Activated naive CD4-positive, alpha-beta T cell treated with anti-CD3 and anti-CD28 coated beads, Interleukin-2, amount 50 U/mL, for 16 hours (primary cell): Measurements from ENCODE around the gene AMPH.

ENCODE experiments used
- DNase-seq: peaks from one replicate; pipeline ENCODE4 v3.0.0-alpha.2; 2020

Gene AMPH

GRCh38 chr7:38539477-38540081 is 91.6 kb downstream of the AMPH start:
- no peak for DNase-seq

DNA sequence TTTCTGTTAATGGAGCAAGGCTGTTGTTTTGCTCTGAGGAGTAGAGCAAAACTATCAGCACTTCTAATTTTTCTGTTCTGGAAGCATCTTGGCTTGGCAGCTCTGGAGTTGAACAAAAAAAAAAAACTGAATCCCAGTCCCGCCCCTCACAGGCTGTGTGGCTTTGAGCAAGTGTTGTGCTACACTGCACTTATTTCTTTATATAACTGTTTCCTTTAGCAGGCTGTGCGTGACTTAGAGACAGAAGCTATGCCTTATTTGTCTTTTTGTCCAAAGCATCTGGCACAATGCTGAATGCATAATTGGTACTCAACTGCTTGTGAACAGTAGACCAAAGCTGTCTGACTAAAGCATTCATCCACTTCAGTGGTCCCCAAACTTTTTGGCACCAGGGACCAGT is 96.1 kb downstream of the AMPH start:
- no peak for DNase-seq

DNA sequence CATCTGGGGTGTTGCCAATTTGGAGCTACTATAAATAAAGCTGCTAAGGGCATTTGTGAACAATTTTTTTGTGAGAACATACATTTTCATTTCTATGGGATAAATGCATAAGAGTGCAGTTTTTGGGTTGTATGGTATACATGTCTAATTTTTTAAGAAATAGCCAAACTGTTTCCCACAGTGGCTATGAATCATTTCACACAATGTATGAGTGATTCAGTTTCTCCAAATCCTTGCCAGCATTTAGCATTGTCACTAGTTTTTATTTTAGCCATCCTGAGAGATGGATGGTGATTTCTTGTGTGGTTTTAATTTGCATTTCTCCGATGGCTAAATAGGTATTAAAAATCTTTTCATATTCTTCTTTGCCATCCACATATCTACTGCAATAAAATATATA is 105.3 kb downstream of the AMPH start:
- DNase-seq: no peak

DNA sequence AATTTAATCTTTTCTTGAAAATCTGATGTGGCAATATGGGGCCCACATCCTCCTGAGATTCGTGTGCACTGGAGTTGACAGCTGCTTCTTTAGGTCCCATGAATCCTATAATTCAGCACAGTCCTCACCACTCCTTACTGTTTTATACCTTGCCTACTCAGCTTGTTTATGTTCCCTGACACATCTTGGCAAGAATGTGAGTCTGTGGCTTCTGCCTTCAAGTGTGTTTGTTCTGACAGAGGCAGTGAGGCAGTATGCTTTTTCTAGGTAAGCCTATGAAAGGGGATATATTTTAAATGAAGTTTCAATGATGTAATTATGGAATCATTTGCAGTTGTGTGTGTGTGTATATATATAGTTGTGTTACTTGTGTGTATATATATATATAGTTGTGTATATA is 106.4 kb downstream of the AMPH start:
- DNase-seq: no peak

- no peak for DNase-seq
Observed at GRCh38 chr7:38520741-38521140, 110.4 kb downstream of the AMPH start.

DNA sequence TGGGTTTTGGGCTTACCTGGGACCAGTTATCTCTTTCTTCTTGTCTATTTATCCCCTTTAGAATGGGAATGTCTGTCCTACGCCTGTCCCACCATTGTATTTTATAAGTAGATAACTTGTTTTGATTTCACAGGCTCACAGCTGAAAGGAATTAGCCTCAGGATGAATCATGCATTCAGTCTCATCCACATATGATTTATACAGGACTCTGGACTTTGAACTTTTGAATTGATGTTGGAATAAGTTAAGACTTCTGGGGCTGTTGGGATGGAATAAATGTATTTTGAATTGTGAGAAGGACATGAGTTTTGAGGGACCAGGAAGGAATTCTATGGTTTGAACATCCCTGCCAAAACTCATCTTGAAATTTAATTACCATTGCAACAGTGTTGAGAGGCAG is 112.6 kb downstream of the AMPH start:
- no peak for DNase-seq

DNA sequence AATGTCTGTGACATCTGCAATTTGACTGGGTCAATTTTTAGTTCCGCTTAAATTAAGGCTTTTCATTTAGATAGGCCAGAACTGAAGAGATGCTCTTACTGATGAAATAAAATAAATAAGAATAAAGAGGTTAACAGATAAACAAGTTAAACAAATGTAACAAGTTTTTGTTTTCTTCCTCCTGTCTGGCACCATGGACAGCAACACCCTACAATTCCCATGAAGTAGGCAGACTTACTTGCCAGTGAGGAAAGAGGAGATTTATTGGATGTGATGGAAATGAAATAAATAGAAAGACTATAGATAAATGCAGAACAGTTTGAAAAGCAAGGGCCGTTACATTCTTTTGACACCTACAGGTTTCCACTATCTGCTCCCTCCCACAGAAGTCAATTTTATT is 118.5 kb downstream of the AMPH start:
- DNase-seq: no peak

DNA sequence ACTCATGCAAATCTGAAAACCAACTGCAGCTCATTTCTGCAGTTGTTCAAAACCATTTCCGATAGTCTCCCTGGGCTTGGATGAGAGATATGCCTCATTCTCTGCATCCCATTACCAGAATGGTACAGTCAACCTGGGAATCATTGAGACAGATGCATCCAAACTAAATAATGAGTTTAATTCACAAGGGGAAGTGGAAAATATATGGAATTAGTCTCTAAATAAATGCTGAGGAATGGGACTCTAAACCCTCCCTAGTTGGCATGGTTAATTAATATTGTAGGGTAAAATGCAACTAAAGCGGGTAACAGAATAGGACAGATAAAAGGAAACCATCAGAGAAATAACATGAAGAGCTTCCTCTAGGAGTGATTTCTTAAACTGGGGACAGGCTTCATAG is 118.9 kb downstream of the AMPH start:
- no peak for DNase-seq

DNA sequence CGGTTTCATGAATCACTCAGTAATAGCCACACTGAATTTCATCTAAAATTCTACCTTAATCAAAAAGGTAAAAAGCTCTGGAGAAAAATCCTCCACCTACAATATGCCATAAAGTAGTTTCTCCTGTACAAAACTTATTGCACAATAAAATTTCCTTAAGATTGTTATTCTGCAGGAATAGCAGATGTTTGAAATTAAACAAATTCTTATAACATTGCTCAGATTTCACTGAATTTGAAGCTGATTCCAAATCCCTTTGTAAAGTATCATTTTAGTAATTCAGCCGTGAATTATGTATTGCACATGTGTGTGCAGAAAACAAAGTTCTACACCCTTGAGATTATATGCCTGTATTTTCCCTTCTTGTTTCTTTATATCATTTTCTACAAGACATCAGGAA is 123.8 kb downstream of the AMPH start:
- DNase-seq: no peak

- DNase-seq: no peak
Observed at GRCh38 chr7:38506756-38507155, 124.4 kb downstream of the AMPH start.

GRCh38 chr7:38506004-38506403 is 125.2 kb downstream of the AMPH start:
- DNase-seq: no peak

DNA sequence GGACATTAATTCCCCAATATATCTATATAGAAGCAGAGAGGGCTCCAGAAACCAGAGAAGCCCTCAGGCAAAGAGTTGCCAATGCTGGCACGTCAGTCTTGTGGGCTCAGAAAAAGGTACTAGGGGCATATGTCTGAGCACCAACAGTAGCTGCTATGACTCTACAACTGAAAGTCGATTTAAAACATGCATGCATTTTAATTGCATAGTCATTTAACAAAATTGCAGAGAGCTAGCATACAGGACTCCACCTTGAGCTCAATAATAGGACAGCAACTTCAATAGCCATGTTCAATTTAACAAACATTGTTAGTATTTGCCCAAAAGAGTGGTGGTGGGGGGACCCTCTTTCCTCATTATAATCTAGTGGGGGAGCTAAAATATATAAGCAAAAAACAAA is 126.5 kb downstream of the AMPH start:
- DNase-seq: no peak

DNA sequence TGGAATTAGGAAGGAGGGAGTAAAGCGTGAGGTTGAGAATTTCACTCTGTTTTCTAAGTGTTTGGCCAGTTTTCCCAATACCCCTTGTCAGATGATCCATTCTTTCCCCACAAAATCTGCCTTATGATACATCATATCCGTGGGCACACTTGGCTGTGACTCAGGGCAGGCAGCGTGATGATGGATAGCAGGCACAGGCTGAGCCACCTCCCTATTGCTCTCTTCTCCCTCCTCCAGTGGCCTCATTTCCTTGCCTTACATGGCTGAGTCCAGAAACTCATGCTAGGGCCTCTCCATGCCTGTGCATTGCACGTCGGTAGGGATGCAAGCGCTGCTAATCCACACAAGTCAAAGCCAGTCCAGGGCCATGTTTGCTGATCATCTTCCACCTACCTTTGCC is 128.3 kb downstream of the AMPH start:
- no peak for DNase-seq

- DNase-seq: no peak
Observed at GRCh38 chr7:38502289-38502688, 128.9 kb downstream of the AMPH start.

DNA sequence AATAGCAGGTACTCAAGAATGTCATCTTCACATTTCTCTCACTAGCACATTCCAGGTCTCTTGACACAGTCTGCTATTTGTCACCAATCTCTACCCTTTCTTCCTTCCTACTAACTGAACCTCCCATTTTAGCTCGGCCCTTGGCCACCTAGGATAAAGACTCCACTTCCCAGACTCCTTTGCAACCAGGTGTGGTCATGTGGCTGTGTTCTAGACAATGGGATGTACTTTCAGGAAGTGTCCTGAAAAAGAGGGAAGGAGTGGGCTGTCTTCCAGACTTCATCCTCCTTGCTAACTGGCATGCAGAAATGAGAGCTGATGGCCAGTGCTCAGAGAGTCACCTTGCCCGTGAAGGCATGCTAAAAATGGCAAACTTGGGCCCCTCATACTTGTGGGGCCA is 139.2 kb downstream of the AMPH start:
- no peak for DNase-seq

DNA sequence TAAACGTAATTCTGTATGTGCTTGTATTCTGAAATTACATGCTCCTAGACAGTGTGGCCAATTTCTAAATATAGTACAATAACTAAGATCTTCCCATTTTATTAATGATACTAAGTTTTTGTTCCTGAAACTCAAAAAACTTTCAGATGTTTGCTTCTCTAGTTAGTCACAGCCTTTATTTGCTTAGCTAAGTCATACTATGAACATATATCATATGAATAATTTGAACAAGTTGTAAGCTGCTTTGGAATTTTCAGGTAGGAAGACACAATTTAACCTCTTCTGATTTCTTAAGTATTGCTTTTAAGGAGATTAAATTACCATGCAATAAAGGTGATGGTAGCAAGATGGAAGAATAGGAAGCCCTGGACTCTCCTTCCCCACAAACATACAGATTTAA is 148.7 kb downstream of the AMPH start:
- DNase-seq: no peak

- no peak for DNase-seq
Observed at GRCh38 chr7:38481401-38481800, 149.8 kb downstream of the AMPH start.

- DNase-seq: no peak
Observed at GRCh38 chr7:38478404-38478803, 152.8 kb downstream of the AMPH start.

GRCh38 chr7:38477333-38477732 is 153.8 kb downstream of the AMPH start:
- DNase-seq: no peak

DNA sequence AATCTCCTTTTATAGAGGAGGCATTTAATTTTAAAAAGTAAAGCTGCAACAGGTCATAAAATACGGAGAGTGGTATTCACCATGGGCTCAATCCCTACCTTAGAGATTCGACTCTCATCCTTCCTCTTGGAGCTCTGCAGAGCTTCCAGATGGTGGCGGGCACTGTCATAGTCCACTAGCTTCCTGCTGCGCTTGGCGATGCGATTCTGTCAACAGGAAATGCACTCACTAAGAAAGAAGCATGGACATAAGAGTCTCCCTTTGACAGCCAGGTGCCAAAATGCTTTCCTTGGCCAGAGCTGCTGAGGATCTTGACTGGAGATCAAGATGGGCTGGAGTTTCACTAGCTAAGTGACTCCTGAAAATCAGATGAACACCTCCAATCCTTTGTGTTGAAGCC is 154.4 kb downstream of the AMPH start:
- DNase-seq: no peak

- DNase-seq: no peak
Observed at GRCh38 chr7:38465956-38466355, 165.2 kb downstream of the AMPH start.

- peak; percentile 89 for DNase-seq
Observed at GRCh38 chr7:38463277-38464225, 167.6 kb downstream of the AMPH start.

DNA sequence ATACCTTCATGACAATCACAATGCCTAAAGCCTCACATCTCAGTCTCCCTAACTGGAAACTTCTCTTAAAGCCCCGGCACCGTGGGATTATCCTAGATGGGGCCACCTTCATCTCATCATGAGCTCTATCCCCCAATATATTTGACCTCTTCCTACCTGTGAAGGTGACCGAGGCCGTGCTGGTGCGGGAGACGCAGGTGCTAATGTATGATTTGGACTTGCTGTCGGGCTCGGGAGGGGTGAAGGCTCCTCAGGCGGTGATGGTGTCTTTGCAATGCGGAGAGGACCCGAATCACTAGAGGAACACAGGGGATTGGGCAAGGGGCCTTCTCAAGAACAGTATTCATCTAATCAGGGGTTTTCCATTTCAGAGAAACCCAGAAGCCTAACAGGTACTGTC is 168.4 kb downstream of the AMPH start:
- no peak for DNase-seq

DNA sequence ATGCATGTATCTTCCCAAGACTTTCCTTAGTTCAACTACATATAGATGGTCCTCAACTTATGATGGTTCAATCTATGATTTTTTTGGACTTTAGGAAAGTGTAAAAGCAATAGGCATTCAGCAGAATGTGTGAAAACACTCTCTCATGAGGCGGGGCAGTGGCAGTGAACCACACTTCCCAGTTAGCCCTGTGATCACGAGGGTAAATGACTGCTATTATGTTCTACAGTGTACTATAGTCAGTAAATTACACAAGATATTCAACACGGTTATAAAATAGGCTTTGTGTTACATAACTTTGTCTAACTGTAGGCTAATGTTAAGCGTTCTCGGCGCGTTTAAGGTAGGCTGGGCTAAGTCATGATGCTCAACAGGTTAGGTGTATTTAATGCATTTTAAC is 169.3 kb downstream of the AMPH start:
- no peak for DNase-seq

DNA sequence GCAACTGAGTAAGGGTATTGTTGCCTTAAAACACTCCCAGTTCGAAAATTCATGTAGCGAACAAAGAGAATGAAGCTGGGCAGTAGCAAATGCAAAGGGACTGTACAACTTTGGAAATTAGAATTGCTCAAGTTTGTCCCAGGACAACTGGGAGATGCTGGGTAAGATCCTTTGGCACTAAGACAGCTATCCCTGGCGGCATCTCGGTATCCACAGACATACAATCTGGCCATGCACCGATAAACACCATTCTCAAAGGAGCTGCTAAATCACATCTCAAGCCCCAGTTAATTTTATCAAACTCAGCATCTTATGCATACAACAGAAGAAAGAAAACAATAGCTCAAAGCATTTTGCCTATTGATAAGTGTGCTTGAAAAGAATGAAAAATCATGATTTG is 177.3 kb downstream of the AMPH start:
- DNase-seq: no peak
